ENCODE results near the gene CLTA. TPM values are rescaled to one million over a fixed set of nuclear protein-coding genes. Genes with fewer than 3 reads are reported as not detected.

Gene CLTA
- polyA plus RNA-seq, 1 experiment, result 197 TPM

- CTCF ChIA-PET, result interaction anchor here (0.6 to 4.1 kb wide), 26 partner anchors 9 to 1771 kb away, joined by 3 to 43 read pairs (median 4); partner anchors contain the start of genes CCIN and RECK
- Histone ChIP-seq H3K4me3 (ENCODE audit: low read depth, low read length) (peak overlapping the region; percentile 76), H3K27me3 (ENCODE audit: control insufficient read depth, insufficient read depth, low read length) (no peaks in the 10 kb centered on the region), H3K36me3 (ENCODE audit: control insufficient read depth, insufficient read depth, low read length) (no peaks in the 10 kb centered on the region)
- DNase-seq (ENCODE audit: low read depth), result no peak
- TF ChIP-seq, protein P1, sequence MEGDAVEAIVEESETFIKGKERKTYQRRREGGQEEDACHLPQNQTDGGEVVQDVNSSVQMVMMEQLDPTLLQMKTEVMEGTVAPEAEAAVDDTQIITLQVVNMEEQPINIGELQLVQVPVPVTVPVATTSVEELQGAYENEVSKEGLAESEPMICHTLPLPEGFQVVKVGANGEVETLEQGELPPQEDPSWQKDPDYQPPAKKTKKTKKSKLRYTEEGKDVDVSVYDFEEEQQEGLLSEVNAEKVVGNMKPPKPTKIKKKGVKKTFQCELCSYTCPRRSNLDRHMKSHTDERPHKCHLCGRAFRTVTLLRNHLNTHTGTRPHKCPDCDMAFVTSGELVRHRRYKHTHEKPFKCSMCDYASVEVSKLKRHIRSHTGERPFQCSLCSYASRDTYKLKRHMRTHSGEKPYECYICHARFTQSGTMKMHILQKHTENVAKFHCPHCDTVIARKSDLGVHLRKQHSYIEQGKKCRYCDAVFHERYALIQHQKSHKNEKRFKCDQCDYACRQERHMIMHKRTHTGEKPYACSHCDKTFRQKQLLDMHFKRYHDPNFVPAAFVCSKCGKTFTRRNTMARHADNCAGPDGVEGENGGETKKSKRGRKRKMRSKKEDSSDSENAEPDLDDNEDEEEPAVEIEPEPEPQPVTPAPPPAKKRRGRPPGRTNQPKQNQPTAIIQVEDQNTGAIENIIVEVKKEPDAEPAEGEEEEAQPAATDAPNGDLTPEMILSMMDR (IDR thresholded peaks at IDR 0.05; ENCODE audit: insufficient read depth, low read depth, low read length), result no peak
- POLR2A ChIA-PET, result no interaction called here
These were observed 745 bp upstream of the CLTA start for GRCh38 chr9:36189976-36190375.

DNA sequence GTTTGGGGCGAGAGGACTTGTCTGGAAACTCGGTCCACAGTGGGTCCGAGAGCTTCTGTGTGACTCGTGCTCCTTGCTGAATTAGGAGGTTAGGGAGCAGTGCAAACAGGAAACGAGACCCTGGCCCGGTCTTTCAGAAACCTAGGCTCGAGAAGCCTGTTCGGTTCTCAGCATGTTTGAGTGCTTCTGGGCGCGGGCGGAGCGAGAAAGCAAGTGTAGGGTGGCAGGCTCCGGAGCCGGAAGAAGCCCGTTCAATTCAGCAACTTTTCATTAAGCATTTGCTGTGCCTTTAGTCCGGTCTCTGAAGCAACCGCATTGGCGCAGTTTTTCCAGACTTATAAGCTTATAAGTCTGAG is 547 bp downstream of the CLTA start:
- no peaks in the 10 kb centered on the region for H3K27me3 ChIP-seq (ENCODE audit: control insufficient read depth, insufficient read depth, low read length)
- ChIA-PET CTCF (interaction anchor here (0.7 to 4.1 kb wide), 17 partner anchors 10 to 216 kb away, joined by 3 to 43 read pairs (median 4); partner anchors contain the start of gene CCIN), POLR2A (interaction anchor here (0.6 kb wide), 1 partner anchor 163 kb away, joined by 3 read pairs; no protein-coding TSS in a partner anchor)
- no peaks in the 10 kb centered on the region for H3K36me3 ChIP-seq (ENCODE audit: control insufficient read depth, insufficient read depth, low read length)
- peak overlapping the region; percentile 76 for H3K4me3 ChIP-seq (ENCODE audit: low read depth, low read length)
- TF ChIP-seq, protein P1 (IDR thresholded peaks at IDR 0.05; ENCODE audit: insufficient read depth, low read depth, low read length), result no peak
- DNase-seq (ENCODE audit: low read depth), result no peak

GRCh38 chr9:36191686-36192085 is 965 bp downstream of the CLTA start:
- Histone ChIP-seq H3K36me3 (ENCODE audit: control insufficient read depth, insufficient read depth, low read length) (no peaks in the 10 kb centered on the region), H3K4me3 (ENCODE audit: low read depth, low read length) (peak overlapping the region; percentile 76), H3K27me3 (ENCODE audit: control insufficient read depth, insufficient read depth, low read length) (no peaks in the 10 kb centered on the region)
- ChIA-PET CTCF (interaction anchor here (1.2 to 4.1 kb wide), 6 partner anchors 10 to 216 kb away, joined by 3 to 43 read pairs (median 6); partner anchors contain the start of gene CCIN), POLR2A (interaction anchor here (0.6 kb wide), 1 partner anchor 164 kb away, joined by 3 read pairs; no protein-coding TSS in a partner anchor)
- TF ChIP-seq, protein P1 (IDR thresholded peaks at IDR 0.05; ENCODE audit: insufficient read depth, low read depth, low read length), result no peak
- DNase-seq (ENCODE audit: low read depth), result no peak

DNA sequence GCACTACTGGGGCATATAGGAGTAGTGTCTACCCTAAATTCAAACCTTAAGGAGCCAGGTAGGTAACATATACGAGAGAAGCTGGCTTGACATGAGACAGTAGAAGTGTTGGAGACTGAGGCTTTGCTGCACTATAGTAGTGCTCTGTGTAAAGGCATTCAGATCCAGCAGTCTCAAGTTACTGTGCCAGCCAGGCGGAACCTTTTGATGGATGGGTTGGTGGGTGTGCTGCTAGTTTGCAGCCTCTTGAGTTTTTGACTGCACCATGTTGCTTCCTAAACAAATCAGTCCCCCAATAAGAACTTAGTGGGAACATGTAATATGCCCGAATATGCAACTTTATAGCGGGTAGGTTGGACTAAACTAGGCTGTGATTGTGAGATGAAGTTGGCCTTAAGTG is 1.5 kb downstream of the CLTA start:
- no peak for DNase-seq (ENCODE audit: low read depth)
- no peaks in the 10 kb centered on the region; the same call in 1 of the 2 replicates for H3K36me3 ChIP-seq (ENCODE audit: control insufficient read depth, insufficient read depth, low read length)
- POLR2A ChIA-PET, result no interaction called here

GRCh38 chr9:36193023-36193422 is 2.3 kb downstream of the CLTA start:
- POLR2A ChIA-PET, result no interaction called here
- Histone ChIP-seq H3K36me3 (ENCODE audit: control insufficient read depth, insufficient read depth, low read length) (no peaks in the 10 kb centered on the region; the same call in none of the 2 replicates), H3K27me3 (ENCODE audit: control insufficient read depth, insufficient read depth, low read length) (no peaks in the 10 kb centered on the region), H3K4me3 (ENCODE audit: low read depth, low read length) (no peak overlapping the region)
- CTCF ChIA-PET, result interaction anchor here (1.4 kb wide), 1 partner anchor 9 kb away, joined by 6 read pairs; no protein-coding TSS in a partner anchor
- TF ChIP-seq, protein P1 (IDR thresholded peaks at IDR 0.05; ENCODE audit: insufficient read depth, low read depth, low read length), result no peak
- no peak for DNase-seq (ENCODE audit: low read depth)

More for the DNA sequence above, 1.5 kb downstream of the CLTA start:
- TF ChIP-seq, protein P1 (IDR thresholded peaks at IDR 0.05; ENCODE audit: insufficient read depth, low read depth, low read length), result no peak
- no peaks in the 10 kb centered on the region for H3K27me3 ChIP-seq (ENCODE audit: control insufficient read depth, insufficient read depth, low read length)
- CTCF ChIA-PET, result interaction anchor here (0.6 to 4.1 kb wide), 6 partner anchors 10 to 215 kb away, joined by 3 to 43 read pairs (median 5); partner anchors contain the start of gene CCIN
- peak overlapping the region; percentile 76 for H3K4me3 ChIP-seq (ENCODE audit: low read depth, low read length)

All from BJ (cell line).